ENCODE data around the gene HSPA1A. TPM values are rescaled to one million over a fixed set of nuclear protein-coding genes. Genes with fewer than 3 reads are reported as not detected.
A peak's percentile ranks its signal among the peaks of the same experiment; 100 is the strongest.
"Not testable (repeated sequence)": the region's sequence is repeated elsewhere in the genome, so short reads cannot be mapped to it uniquely, and the experiment has no call there.

The HSPA1A gene
- total RNA-seq, 1 donor from 2014 or later: 345 TPM

- Histone ChIP-seq H3K27ac (peak overlapping the region; percentile 100), H3K9me3 (no peaks in the 10 kb centered on the region), H3K4me3 (peak overlapping the region; percentile 50 to 54), H3K4me1 (peaks cover 85% of the 10 kb centered on the region), H3K27me3 (no peaks in the 10 kb centered on the region), H3K36me3 (no peaks in the 10 kb centered on the region)
- TF ChIP-seq, protein P1, sequence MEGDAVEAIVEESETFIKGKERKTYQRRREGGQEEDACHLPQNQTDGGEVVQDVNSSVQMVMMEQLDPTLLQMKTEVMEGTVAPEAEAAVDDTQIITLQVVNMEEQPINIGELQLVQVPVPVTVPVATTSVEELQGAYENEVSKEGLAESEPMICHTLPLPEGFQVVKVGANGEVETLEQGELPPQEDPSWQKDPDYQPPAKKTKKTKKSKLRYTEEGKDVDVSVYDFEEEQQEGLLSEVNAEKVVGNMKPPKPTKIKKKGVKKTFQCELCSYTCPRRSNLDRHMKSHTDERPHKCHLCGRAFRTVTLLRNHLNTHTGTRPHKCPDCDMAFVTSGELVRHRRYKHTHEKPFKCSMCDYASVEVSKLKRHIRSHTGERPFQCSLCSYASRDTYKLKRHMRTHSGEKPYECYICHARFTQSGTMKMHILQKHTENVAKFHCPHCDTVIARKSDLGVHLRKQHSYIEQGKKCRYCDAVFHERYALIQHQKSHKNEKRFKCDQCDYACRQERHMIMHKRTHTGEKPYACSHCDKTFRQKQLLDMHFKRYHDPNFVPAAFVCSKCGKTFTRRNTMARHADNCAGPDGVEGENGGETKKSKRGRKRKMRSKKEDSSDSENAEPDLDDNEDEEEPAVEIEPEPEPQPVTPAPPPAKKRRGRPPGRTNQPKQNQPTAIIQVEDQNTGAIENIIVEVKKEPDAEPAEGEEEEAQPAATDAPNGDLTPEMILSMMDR (IDR thresholded peaks at IDR 0.05): no peak
- TF ChIP-seq POLR2A (IDR thresholded peaks at IDR 0.05) (peak; percentile 35 to 89), POLR2AphosphoS5 (IDR thresholded peaks at IDR 0.05; ENCODE audit: insufficient read depth in 1 of 2, low read depth in 1 of 2) (peak; percentile 74 to 97)
- peak in 1 of 2 donors; percentile 97 for DNase-seq (ENCODE audit: extremely low spot score in 2 of 2)
- intact Hi-C loops (cut with DNase I): no loop called here
These were observed 6.9 kb downstream of the HSPA1A start for GRCh38 chr6:31822036-31822821.

- not testable (repeated sequence) for H3K27me3 ChIP-seq
These were observed 8.4 kb downstream of the HSPA1A start for GRCh38 chr6:31823592-31824196.

GRCh38 chr6:31825553-31825952, 10.2 kb downstream of the HSPA1A start:
- intact Hi-C loops (cut with DNase I): no loop called here
- Histone ChIP-seq H3K36me3 (no peaks in the 10 kb centered on the region), H3K27me3 (no peaks in the 10 kb centered on the region), H3K9me3 (no peaks in the 10 kb centered on the region), H3K4me3 (no peak overlapping the region), H3K27ac (peak overlapping the region; percentile 100), H3K4me1 (peaks cover 55% of the 10 kb centered on the region)
- no peak for DNase-seq (ENCODE audit: extremely low spot score in 2 of 2)
- TF ChIP-seq POLR2AphosphoS5 (IDR thresholded peaks at IDR 0.05; ENCODE audit: insufficient read depth in 1 of 2, low read depth in 1 of 2) (no peak), POLR2A (IDR thresholded peaks at IDR 0.05) (no peak)
- TF ChIP-seq, protein P1 (IDR thresholded peaks at IDR 0.05): no peak

More at GRCh38 chr6:31823592-31824196, 8.4 kb downstream of the HSPA1A start:
- Histone ChIP-seq H3K4me1 (peaks cover 73% of the 10 kb centered on the region), H3K27ac (peak overlapping the region; percentile 100)
- H3K4me3 ChIP-seq; H3K9me3 ChIP-seq; intact Hi-C loops (cut with DNase I); H3K36me3 ChIP-seq; DNase-seq (ENCODE audit: extremely low spot score in 2 of 2): not testable (repeated sequence)

DNA sequence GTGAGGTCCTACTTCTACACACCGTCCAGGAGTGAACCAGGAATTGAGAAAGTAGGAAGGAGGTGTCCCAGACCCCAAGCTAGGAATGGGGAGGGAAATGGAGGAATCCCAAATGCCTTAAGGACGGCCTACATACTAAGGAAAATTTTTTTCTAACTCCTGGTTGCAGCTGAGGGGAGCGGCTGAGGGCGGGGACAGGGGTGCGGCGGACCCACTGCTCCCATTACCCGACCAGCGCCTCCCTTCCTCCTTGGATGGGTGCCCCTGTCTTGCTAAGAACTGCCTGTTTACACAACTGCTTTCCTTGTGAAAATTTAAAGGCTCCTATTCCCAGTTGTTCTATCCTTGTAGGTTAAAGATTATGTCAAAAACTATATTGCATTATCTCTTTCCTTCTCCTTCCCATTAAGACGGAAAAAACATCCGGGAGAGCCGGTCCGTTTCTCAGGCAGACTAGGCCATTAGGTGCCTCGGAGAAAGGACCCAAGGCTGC, 11.5 kb downstream of the HSPA1A start:
- intact Hi-C loops (cut with DNase I): no loop called here

More for the DNA sequence above, 11.5 kb downstream of the HSPA1A start:
- peak in 1 of 2 donors; percentile 98 for DNase-seq (ENCODE audit: extremely low spot score in 2 of 2)
- Histone ChIP-seq H3K27me3 (no peaks in the 10 kb centered on the region), H3K27ac (peak overlapping the region; percentile 100), H3K9me3 (no peaks in the 10 kb centered on the region), H3K4me3 (peak overlapping the region; percentile 54 to 77), H3K4me1 (peaks cover 57% of the 10 kb centered on the region), H3K36me3 (peaks cover 0 to 4% of the 10 kb centered on the region in 2 donors)
- TF ChIP-seq POLR2AphosphoS5 (IDR thresholded peaks at IDR 0.05; ENCODE audit: insufficient read depth in 1 of 2, low read depth in 1 of 2) (peak in 1 of 2 donors; percentile 14), POLR2A (IDR thresholded peaks at IDR 0.05) (peak in 1 of 2 donors; percentile 65)
- TF ChIP-seq, protein P1 (IDR thresholded peaks at IDR 0.05): no peak
